ENCODE data around the gene MORC1.

MORC1 gene

DNA sequence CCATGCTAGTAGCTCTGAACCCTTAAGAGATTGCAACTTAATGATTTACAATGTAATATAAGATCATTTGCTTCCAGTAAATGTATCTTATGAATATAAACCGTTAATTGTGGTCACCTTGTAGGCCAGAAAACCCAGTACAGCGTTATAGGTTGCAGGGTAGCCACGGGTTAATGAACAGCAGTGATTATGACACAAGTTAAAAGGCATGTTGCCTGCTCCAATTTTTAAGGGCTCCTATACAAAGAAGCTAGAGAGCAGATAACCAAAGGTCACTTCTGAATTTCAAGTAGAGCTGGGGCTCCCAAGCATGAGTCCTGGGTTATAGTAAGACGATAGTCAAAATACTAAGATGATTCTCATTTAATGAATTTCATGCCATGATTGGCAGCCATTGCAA, 177.8 kb downstream of the MORC1 start:
- no peak for DNase-seq (ENCODE audit: low read depth)

DNA sequence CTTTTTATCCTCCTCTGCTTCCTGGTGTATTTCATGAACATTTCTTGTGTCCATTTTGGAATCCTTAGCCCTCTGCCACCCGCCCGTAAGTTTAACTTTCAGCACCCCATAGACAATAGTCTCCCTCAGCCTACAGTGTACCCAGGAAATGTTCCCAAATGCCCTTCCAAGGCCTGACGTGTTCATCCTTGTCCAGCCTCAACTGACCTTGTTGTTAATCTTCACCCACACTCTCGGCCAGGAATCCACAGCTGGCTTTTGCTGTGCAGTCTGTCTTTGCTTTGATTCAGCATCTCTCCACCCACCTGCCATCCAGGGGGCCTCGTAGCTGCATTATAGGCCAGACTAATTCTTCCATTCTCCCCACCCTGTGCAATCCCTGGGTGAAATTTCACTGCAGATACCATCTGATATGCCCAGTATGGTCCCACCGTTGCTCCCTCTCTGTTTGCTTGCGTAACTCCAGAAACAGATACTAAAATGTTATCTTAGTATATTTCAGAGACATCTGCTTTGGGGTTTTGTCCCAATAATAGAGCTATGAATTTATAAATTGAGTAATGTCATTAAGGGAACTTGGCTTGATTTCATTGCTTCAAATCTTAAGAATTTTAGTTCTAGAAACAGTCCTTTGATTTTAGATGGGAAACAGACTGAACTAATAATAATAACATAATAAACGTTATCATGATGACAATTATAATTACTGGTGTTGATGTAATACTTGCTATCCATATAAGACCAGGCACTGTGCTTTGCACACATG, 180.8 kb downstream of the MORC1 start:
- DNase-seq (ENCODE audit: low read depth): no peak

DNA sequence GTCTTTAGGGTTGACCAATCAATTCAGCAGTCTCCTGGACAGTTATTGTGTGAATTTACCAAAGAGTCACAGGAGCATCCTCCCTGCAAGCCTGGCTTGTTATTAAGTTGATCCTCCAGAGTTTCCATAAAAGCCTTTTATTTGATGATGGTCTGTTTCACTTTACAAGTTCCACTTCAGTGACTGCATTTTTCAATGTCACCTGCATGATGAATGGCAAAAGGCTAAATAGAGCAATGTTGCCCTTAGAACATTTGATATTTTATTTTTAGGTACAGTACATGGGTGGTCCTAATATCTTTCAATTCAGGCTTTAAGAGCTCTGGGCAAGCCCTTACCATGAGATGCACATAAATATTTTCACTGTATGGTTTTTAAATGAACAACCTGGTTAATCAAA, 186.9 kb downstream of the MORC1 start:
- no peak for DNase-seq (ENCODE audit: low read depth)

DNA sequence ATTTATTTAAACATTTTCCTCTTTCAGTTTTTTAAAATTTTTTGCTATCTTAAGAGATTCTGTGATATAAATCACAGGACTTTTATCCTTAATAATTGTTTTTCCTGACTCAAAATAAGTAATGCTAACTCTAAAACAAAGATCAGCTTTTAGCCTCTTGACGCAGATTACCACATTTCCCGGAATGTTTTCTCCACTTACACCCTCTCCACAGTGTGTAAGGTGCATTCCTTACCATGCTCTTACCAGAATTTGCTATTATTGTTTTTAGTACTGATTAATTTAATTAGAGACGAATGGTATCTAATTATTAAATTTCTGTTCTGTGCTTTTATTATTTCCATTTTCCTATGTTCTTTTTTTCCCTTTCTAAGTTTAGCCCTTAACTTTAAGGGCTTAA, 199.1 kb downstream of the MORC1 start:
- no peak for DNase-seq (ENCODE audit: low read depth)

DNA sequence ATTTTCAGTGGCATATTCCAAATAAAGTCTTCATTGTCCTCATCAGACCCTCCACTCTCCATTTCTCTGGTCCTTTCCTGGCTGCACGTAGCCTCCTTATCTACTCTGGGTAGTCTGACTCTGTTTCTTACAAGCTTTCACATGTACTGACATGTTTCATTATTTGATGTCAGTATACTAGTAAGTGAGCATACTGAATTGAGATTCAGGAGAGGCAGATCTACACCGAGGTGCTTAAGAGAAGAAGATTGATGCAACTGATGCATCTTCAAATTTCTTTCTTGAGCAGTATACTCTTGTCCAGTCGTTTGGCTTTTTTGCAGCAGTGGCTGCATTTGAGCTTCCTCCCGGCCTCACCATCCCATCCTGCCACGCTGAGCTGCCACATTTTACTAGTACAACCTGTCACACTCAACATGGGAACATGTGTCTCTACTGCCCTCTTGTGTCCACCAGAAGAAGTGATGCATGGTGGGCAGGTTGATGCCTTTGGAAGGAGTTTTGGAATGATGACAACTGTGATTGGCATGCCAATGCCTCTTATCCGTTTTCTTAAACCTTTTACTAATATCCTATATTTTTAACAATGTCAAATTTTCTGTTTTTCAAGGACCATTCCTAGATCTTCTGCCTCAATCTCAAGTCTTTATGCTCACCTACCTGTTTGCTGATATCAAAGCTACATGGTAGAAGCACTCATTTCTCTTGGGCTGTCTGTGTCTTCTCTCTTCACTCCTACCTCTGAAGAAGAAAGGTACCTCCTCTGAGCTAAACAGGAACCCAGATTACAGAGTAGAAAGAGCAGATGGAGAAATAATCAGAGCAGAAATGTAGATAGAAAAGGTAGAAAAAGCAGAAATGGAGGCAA, 202.9 kb downstream of the MORC1 start:
- DNase-seq (ENCODE audit: low read depth): peak; percentile 38

DNA sequence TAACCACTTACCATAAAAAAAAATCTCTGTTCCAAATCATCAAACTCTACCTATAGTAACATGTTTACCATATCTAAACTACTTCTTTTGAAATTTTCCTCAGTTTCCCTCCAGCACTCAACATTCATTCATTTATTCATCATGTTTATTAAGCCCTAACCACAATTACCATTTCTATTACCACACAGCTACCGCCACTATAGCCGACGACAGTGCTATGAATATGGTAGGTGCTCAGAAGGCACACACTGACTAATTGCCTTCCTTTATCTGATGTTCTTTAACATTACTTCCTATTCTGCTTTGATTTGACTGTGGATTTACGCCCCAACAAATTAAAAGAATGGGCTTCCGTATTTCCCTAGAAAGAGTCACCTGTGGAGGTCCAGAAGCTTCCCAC, 208.1 kb downstream of the MORC1 start:
- no peak for DNase-seq (ENCODE audit: low read depth)
